Adipocyte (in vitro differentiated cells): ENCODE data around the gene AKAP8.
"Not testable (repeated sequence)": the region's sequence is repeated elsewhere in the genome, so short reads cannot be mapped to it uniquely, and the experiment has no call there.

Experiments used
- DNase-seq: peaks from one replicate; pipeline ENCODE4 v3.0.0-alpha.2; 2015; ENCODE audit warnings: low read depth
- H3K27me3 ChIP-seq: replicated peaks from 2 replicates; pipeline ENCODE4 v1.7.0; 2013; ENCODE audit warnings: mild to moderate bottlenecking, low read length, moderate library complexity; ENCODE audit not compliant: control insufficient read depth, insufficient read depth
- H3K36me3 ChIP-seq: 2 replicates; pipeline ENCODE4 v1.7.0; 2013; ENCODE audit warnings: low read length, mild to moderate bottlenecking, moderate library complexity; ENCODE audit not compliant: control insufficient read depth, insufficient read depth, severe bottlenecking
- H3K4me1 ChIP-seq: 2 replicates; pipeline ENCODE4 v1.7.0; 2013; ENCODE audit warnings: mild to moderate bottlenecking, low read length, moderate library complexity; ENCODE audit not compliant: control insufficient read depth, insufficient read depth
- H3K4me3 ChIP-seq: 2 replicates; pipeline ENCODE4 v1.7.0; 2013; ENCODE audit warnings: mild to moderate bottlenecking, low read length, moderate library complexity
- H3K9ac ChIP-seq: 2 replicates; pipeline ENCODE4 v1.7.0; 2013; ENCODE audit warnings: mild to moderate bottlenecking, low read length, moderate library complexity
- H3K9me3 ChIP-seq: 2 replicates; pipeline ENCODE4 v1.7.0; 2013; ENCODE audit warnings: mild to moderate bottlenecking, low read length, moderate library complexity; ENCODE audit not compliant: control insufficient read depth

Gene AKAP8

DNA sequence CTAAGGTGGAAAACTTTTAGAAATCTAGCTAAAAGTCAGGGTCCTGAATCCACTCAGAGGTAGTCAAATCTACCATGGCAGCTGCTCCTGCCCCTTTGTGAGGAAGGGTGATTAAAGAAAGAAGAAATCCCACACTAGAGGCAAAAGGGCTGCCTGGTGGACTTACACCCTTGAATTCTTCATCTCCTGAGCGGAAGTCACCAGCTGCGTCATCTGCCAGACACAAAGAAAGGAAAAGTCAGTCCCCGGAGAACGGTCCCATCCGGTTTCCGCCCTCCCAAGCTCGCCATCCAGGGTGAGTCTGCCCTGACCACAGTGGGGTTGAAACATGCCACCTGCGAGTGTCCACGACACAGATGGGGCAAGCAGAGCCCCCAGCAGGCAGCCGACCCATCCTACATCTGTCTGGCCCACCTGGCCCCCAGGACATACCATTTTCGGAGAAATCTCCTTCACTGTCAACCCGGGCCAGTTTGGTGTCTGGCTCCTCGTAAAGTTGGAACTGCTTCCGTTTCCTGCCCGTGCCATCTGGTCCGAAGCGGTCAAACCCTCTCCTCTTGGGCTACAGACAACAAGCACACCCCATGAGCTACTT, 7.7 kb downstream of the AKAP8 start:
- no peak overlapping the region for H3K9ac ChIP-seq
- no peaks in the 10 kb centered on the region for H3K27me3 ChIP-seq
- H3K36me3 ChIP-seq = peaks cover 67% of the 10 kb centered on the region
- no peak for DNase-seq
- H3K4me1 ChIP-seq = peaks cover 24% of the 10 kb centered on the region
- H3K9me3 ChIP-seq = no peaks in the 10 kb centered on the region
- H3K4me3 ChIP-seq = no peak overlapping the region

DNA sequence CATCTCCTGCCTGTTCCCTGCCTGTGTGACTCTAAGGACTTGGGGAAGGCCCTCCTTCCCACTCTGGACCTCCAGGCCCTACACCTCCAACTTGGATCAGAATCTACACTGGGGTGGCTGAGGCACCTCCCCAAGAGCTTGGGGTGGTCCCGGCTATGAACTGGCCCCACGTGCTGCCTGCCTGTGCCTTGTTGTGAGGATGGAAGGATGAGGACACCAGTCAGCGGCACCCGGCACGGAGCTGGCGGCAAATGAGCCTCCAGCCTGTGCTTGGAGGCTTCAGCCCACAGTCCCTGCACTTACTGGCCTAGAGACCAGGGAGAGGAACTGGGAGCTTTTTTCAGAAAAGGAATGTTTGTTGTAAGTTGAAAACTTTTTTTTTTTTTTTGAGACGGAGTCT, 8.5 kb downstream of the AKAP8 start:
- no peaks in the 10 kb centered on the region for H3K9me3 ChIP-seq
- H3K4me3 ChIP-seq = no peak overlapping the region
- H3K36me3 ChIP-seq = peaks cover 71% of the 10 kb centered on the region
- H3K27me3 ChIP-seq = no peaks in the 10 kb centered on the region
- DNase-seq = no peak
- H3K4me1 ChIP-seq = peaks cover 18% of the 10 kb centered on the region
- no peak overlapping the region for H3K9ac ChIP-seq

DNA sequence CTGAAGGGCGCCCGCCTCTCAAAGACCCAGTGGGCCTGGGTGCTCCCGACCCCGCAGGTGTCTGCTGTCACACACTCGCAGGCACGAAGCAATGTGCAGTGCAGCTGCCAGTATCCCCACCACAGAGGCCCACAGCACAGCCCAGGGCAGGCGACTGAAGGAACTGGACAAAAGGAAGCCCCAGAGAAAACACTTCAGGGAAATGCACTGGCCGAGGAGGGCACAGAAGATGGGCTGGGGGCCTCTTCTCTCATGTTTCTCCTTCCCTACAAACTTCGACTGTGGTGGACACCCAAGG, 10.0 kb downstream of the AKAP8 start:
- Histone ChIP-seq H3K36me3 (peaks cover 87% of the 10 kb centered on the region), H3K27me3 (no peaks in the 10 kb centered on the region), H3K9me3 (no peaks in the 10 kb centered on the region), H3K9ac (no peak overlapping the region), H3K4me1 (peaks cover 11% of the 10 kb centered on the region), H3K4me3 (no peak overlapping the region)
- DNase-seq = no peak

DNA sequence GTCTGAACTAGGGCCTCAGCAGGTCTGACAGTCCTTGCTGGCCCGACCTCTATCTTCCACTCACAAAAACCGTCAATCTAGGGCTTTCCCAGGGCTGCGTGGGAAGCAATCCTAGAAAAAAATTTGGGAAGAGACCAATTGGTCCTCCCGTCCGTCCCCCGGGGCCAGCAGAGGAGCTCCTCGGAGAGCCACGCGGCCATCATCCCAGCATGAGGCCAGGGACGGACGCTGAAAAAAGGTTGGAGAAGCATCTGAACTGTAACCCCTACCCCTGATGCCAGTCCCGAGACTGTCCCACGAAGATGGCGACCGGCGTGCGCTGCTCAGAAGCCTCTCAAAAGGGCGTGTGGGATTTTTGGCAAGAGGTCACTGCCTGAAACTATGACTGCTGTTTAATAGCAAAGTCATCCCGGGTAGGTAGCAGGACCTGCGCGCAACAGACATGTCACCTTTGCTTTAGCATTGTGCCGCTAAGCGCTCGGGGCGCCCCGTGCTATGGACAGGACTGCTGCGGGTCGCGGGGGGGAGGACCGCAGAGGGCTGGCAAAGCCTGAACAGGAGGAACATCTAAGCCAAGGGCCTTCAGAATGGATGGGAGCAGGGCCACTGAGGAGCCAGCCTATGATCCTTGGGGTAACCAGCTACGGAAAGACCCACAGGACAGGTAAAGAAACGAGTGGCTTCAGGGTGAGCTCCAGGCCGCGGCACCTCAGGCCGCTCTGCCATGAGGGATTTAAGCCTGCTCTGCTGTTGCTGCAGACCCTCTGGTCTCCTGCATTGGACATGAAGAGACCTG, 10.6 kb downstream of the AKAP8 start:
- H3K9ac ChIP-seq = no peak overlapping the region
- peaks cover 6% of the 10 kb centered on the region for H3K4me1 ChIP-seq
- DNase-seq = no peak
- H3K4me3 ChIP-seq = no peak overlapping the region
- H3K27me3 ChIP-seq = no peaks in the 10 kb centered on the region
- H3K9me3 ChIP-seq = no peaks in the 10 kb centered on the region
- peaks cover 87% of the 10 kb centered on the region for H3K36me3 ChIP-seq

DNA sequence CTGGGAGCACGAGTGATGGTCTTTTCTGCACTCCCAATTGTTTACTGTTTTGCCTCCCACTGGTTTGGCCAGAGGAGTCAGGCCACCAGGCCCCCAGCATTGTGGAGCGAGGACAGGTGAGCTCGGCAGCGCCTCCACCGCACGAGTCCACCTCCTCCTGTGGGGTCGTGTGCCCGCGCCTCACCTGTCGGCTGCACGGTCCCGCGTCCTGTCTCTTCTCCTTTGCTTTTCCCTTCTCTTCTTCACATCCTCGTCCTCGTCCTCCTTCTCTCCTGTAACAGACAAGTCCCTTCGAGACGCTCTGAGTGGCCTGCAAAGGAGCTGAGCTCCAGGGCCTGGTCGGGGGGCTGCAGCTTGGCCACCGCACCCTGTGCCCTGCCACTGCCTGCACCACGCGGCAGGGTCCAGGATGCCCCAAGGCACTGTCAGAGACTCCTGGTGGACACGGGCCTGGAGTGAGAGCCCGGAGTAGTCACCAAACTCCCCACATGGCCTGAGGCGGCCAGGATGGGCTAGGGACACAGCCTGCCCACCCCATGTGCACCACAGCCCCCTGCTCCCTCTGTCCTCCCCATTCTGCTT, 11.4 kb downstream of the AKAP8 start:
- H3K36me3 ChIP-seq = peaks cover 83% of the 10 kb centered on the region
- no peaks in the 10 kb centered on the region for H3K9me3 ChIP-seq
- H3K4me1 ChIP-seq = peaks cover 5% of the 10 kb centered on the region
- no peak overlapping the region for H3K4me3 ChIP-seq
- H3K9ac ChIP-seq = no peak overlapping the region
- no peaks in the 10 kb centered on the region for H3K27me3 ChIP-seq
- DNase-seq = no peak

DNA sequence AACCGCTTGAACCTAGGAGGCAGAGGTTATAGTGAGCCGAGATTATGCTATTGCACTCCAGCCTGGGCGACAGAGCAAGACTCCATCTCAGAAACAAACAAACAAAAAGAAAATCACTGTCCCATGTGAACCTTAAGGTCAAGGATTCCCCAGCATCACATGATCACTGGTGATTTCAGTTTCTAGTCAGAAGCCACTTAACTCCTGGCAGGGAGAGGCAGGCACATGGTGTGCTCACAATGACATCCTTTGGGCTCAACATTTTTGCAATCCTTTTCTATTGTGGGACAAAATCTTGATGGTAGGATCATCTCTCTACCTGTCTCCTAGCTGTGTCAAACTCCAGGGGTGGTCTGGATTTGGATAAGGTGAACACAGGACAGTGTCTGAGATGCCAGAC, 12.1 kb downstream of the AKAP8 start:
- DNase-seq = no peak
- H3K36me3 ChIP-seq = peaks cover 76% of the 10 kb centered on the region
- H3K9me3 ChIP-seq = no peaks in the 10 kb centered on the region
- H3K9ac ChIP-seq = no peak overlapping the region
- H3K27me3 ChIP-seq = no peaks in the 10 kb centered on the region
- H3K4me3 ChIP-seq = no peak overlapping the region
- H3K4me1 ChIP-seq = peaks cover 5% of the 10 kb centered on the region

DNA sequence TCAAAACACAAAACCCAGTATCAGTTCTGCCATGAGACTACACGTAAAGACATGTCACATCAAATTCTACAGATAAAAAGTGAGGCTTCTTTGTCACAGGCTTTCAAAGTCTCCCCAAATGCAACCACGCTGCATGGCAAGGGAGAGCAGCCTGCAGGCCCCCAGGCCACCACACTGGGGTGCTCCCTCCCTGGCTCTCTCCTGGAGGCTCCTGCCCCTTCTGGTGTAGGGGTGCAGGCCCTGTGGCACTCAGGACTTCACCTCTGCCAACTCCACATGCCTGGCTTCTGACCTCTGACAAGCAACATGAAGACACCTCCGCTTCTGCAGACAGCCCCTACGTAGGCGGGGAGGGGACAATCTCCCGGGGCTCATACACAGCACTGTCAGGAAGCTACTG, 14.3 kb downstream of the AKAP8 start:
- Histone ChIP-seq H3K4me3 (no peak overlapping the region), H3K27me3 (no peaks in the 10 kb centered on the region), H3K36me3 (peaks cover 74% of the 10 kb centered on the region), H3K9ac (no peak overlapping the region), H3K4me1 (peaks cover 5% of the 10 kb centered on the region), H3K9me3 (no peaks in the 10 kb centered on the region)
- DNase-seq = no peak

DNA sequence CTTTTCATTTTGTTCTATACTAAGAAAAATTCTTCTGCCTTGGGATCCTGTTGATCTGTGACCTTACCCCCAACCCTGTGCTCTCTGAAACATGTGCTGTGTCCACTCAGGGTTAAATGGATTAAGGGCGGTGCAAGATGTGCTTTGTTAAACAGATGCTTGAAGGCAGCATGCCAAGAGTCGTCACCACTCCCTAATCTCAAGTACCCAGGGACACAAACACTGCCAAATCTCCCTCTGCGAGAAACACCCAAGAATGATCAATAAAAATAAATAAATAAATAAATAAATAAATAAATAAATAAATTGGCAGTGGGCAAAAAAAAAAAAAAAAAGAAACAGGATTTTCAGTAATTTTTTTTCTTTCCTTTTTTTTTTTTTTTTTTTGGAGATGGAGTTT, 15.8 kb downstream of the AKAP8 start:
- not testable (repeated sequence) for H3K9me3 ChIP-seq, H3K27me3 ChIP-seq, H3K4me3 ChIP-seq, H3K9ac ChIP-seq, DNase-seq
- peaks cover 12% of the 10 kb centered on the region for H3K4me1 ChIP-seq
- peaks cover 72% of the 10 kb centered on the region for H3K36me3 ChIP-seq

DNA sequence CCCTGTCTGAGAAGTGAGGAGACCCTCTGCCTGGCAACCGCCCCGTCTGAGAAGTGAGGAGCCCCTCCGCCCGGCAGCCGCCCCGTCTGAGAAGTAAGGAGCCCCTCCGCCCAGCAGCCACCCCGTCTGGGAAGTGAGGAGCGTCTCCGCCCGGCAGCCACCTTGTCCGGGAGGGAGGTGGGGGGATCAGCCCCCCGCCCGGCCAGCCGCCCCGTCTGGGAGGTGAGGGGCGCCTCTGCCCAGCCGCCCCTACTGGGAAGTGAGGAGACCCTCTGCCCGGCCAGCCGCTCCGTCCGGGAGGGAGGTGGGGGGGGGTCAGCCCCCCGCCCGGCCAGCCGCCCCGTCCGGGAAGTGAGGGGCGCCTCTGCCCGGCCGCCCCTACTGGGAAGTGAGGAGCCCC, 16.5 kb downstream of the AKAP8 start:
- H3K36me3 ChIP-seq = peaks cover 72% of the 10 kb centered on the region
- H3K4me1 ChIP-seq = peaks cover 15% of the 10 kb centered on the region
- DNase-seq, H3K9ac ChIP-seq, H3K27me3 ChIP-seq, H3K9me3 ChIP-seq, H3K4me3 ChIP-seq: not testable (repeated sequence)

DNA sequence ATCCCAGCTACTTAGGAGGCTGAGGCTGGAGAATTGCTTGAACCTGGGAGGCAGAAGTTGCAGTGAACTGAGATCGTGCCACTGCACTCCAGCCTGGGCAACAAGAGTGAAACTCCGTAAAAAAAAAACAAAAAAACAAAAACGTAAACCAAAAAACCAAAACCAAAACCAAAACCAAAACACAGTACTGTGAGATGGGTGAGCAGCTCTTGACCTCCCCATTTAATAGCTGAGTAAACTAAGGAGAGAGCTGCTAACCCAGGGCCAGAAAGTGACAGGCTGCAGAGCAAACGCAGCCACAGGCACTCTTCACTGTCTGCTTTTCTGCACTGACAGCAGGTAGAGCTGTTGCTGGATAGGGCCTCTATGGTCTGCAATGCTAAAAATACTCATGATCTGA, 19.6 kb downstream of the AKAP8 start:
- Histone ChIP-seq H3K4me1 (peaks cover 11% of the 10 kb centered on the region), H3K36me3 (peaks cover 71% of the 10 kb centered on the region)
- H3K9me3 ChIP-seq = not testable (repeated sequence)

DNA sequence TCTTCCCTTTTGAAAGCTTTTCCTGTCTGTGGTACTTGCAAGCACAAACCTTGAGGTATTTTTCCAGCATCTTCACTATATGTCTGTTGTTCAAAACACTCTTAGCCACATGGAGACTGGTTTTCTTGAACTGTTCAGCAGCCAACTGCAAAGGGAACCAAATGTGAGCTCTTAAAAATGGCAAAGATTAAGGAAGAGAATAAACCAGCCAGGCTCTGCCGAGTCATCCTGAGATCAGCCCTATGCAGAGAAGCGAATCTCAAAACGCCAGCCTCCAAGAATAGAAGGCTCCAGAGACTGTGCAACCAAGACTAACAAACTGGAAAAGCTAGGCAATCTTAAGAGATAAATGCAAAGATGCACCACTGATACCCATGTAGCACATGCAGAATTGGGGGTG, 20.7 kb downstream of the AKAP8 start:
- Histone ChIP-seq H3K36me3 (peaks cover 76% of the 10 kb centered on the region), H3K27me3 (no peaks in the 10 kb centered on the region), H3K9me3 (no peaks in the 10 kb centered on the region), H3K9ac (peak overlapping the region; percentile 10), H3K4me3 (no peak overlapping the region), H3K4me1 (peaks cover 11% of the 10 kb centered on the region)
- DNase-seq = no peak

More for the DNA sequence above, 19.6 kb downstream of the AKAP8 start:
- H3K27me3 ChIP-seq, H3K9ac ChIP-seq, DNase-seq, H3K4me3 ChIP-seq: not testable (repeated sequence)
